Peyer's patch (tissue), 4 donors: ENCODE data around the gene PDE1C.

Source experiments
- POLR2A ChIP-seq, 2 donors: fragments of 450-650 bp; IDR thresholded peaks; one replicate each; pipeline ENCODE4 v1.5.1; 2017; ENCODE audit warnings: antibody characterized with exemption in 2 of 2, mild to moderate bottlenecking in 2 of 2, moderate library complexity in 2 of 2
- TF ChIP-seq, protein P1 (sequence below), 6 experiments: fragments of 450-650 bp in 4 of 6; fragments of 200-600 bp in 2 of 6; sonication (generic) in 1 of 6; IDR thresholded peaks; one replicate each; pipeline ENCODE4 v1.5.1; 2017 to 2019; ENCODE audit warnings: antibody characterized with exemption in 6 of 6, mild to moderate bottlenecking in 3 of 6, moderate library complexity in 1 of 6

DNA sequence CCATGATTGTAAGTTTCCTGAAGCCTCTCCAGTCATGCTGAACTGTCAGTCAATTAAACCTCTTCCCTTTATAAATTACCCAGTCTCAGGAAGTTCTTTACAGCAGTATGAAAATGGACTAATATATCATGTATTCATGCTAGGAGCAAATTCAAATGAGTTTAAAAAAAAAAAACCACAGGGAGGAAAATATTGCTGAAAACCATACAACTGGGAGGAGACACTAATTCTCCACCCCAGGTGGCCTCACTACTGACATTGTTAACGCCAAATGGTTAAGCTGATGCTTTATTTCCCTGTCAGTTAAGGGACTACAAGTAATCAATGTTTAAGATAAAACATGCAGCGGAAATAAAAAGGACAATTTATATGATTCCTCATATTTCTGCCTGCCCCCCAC is 55.1 kb downstream of the PDE1C start:
- TF ChIP-seq, protein P1, sequence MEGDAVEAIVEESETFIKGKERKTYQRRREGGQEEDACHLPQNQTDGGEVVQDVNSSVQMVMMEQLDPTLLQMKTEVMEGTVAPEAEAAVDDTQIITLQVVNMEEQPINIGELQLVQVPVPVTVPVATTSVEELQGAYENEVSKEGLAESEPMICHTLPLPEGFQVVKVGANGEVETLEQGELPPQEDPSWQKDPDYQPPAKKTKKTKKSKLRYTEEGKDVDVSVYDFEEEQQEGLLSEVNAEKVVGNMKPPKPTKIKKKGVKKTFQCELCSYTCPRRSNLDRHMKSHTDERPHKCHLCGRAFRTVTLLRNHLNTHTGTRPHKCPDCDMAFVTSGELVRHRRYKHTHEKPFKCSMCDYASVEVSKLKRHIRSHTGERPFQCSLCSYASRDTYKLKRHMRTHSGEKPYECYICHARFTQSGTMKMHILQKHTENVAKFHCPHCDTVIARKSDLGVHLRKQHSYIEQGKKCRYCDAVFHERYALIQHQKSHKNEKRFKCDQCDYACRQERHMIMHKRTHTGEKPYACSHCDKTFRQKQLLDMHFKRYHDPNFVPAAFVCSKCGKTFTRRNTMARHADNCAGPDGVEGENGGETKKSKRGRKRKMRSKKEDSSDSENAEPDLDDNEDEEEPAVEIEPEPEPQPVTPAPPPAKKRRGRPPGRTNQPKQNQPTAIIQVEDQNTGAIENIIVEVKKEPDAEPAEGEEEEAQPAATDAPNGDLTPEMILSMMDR (IDR thresholded peaks at IDR 0.05): no peak
- TF ChIP-seq POLR2A (IDR thresholded peaks at IDR 0.05): no peak
